ENCODE data around the gene NPAP1. TPM values are rescaled to one million over a fixed set of nuclear protein-coding genes. Genes with fewer than 3 reads are reported as not detected.

NPAP1 gene
- total RNA-seq, 1 experiment from 2014 or later = not detected

- DNase-seq = no peak
- TF ChIP-seq EZH2phosphoT487 (IDR thresholded peaks at IDR 0.05; ENCODE audit: borderline replicate concordance, low read length) (no peak), CTCF (conservative IDR thresholded peaks at IDR 0.05; ENCODE audit: low read depth, low read length) (no peak), EZH2 (IDR thresholded peaks at IDR 0.05; ENCODE audit: low read length, unreplicated experiment) (no peak)
Measured at GRCh38 chr15:24696842-24697241, 21.3 kb downstream of the NPAP1 start.

GRCh38 chr15:24718289-24719082 lies 42.9 kb downstream of the NPAP1 start:
- ATAC-seq (no peak), DNase-seq (no peak)
- BruUV-seq (replicated peaks) = no TSS peak
- no peaks in the 10 kb centered on the region for H4K20me1 ChIP-seq (ENCODE audit: low read length)
- intact Hi-C loops (cut with micrococcal nuclease) = no loop called here
- TF ChIP-seq EZH2 (IDR thresholded peaks at IDR 0.05; ENCODE audit: low read length, unreplicated experiment) (no peak), CTCF (conservative IDR thresholded peaks at IDR 0.05; ENCODE audit: low read depth, low read length) (no peak), EZH2phosphoT487 (IDR thresholded peaks at IDR 0.05; ENCODE audit: borderline replicate concordance, low read length) (no peak)
- H3K27ac ChIP-seq (ENCODE audit: low read length) = no peak overlapping the region
- peaks cover 10% of the 10 kb centered on the region; the same call in 1 of the 2 replicates for H3K9me3 ChIP-seq (ENCODE audit: low read length)
- no peaks in the 10 kb centered on the region for H3K4me1 ChIP-seq (ENCODE audit: insufficient read depth, low read length)
- H3K9me2 ChIP-seq (replicated peaks; ENCODE audit: low read length) = no peaks in the 10 kb centered on the region
- ChIA-PET CTCF (no interaction called here), POLR2A (ENCODE audit: unreplicated experiment) (no interaction called here)
- no peak overlapping the region for H3K4me2 ChIP-seq (ENCODE audit: low read length)
- no peak overlapping the region for H3K4me3 ChIP-seq (ENCODE audit: low read length)
- H3F3A ChIP-seq (ENCODE audit: low read length, unreplicated experiment) = no peaks in the 10 kb centered on the region
- H3K27me3 ChIP-seq (ENCODE audit: low read length) = no peaks in the 10 kb centered on the region
- no peak overlapping the region for H2AFZ ChIP-seq (ENCODE audit: low read length)
- H3K79me2 ChIP-seq (ENCODE audit: low read length) = no peaks in the 10 kb centered on the region
- H3K9ac ChIP-seq (ENCODE audit: low read length) = no peak overlapping the region
- H3K36me3 ChIP-seq (ENCODE audit: low read depth, low read length) = no peaks in the 10 kb centered on the region

More at GRCh38 chr15:24696842-24697241, 21.3 kb downstream of the NPAP1 start:
- no peak for ATAC-seq
- intact Hi-C loops (cut with micrococcal nuclease) = no loop called here
- ChIA-PET CTCF (no interaction called here), POLR2A (ENCODE audit: unreplicated experiment) (no interaction called here)
- no TSS peak for BruUV-seq (replicated peaks)
- H3K4me2 ChIP-seq (ENCODE audit: low read length) = no peak overlapping the region
- H3K4me1 ChIP-seq (ENCODE audit: insufficient read depth, low read length) = no peaks in the 10 kb centered on the region
- H3F3A ChIP-seq (ENCODE audit: low read length, unreplicated experiment) = no peaks in the 10 kb centered on the region
- no peaks in the 10 kb centered on the region for H4K20me1 ChIP-seq (ENCODE audit: low read length)
- no peak overlapping the region for H3K27ac ChIP-seq (ENCODE audit: low read length)
- no peak overlapping the region for H2AFZ ChIP-seq (ENCODE audit: low read length)
- H3K9ac ChIP-seq (ENCODE audit: low read length) = no peak overlapping the region
- peaks cover 10% of the 10 kb centered on the region; the same call in 1 of the 2 replicates for H3K9me3 ChIP-seq (ENCODE audit: low read length)
- H3K36me3 ChIP-seq (ENCODE audit: low read depth, low read length) = no peaks in the 10 kb centered on the region
- H3K27me3 ChIP-seq (ENCODE audit: low read length) = no peaks in the 10 kb centered on the region
- H3K79me2 ChIP-seq (ENCODE audit: low read length) = no peaks in the 10 kb centered on the region
- no peak overlapping the region for H3K4me3 ChIP-seq (ENCODE audit: low read length)
- H3K9me2 ChIP-seq (replicated peaks; ENCODE audit: low read length) = no peaks in the 10 kb centered on the region

- H3K27me3 ChIP-seq (ENCODE audit: low read length) = no peaks in the 10 kb centered on the region
- no peak overlapping the region for H3K4me3 ChIP-seq (ENCODE audit: low read length)
- H3K27ac ChIP-seq (ENCODE audit: low read length) = no peak overlapping the region
- no peak for ATAC-seq
- POLR2A ChIA-PET (ENCODE audit: unreplicated experiment) = no interaction called here
- no peak for DNase-seq
- intact Hi-C loops (cut with micrococcal nuclease) = no loop called here
- H3K79me2 ChIP-seq (ENCODE audit: low read length) = no peaks in the 10 kb centered on the region
- H3K4me1 ChIP-seq (ENCODE audit: insufficient read depth, low read length) = no peaks in the 10 kb centered on the region
- H2AFZ ChIP-seq (ENCODE audit: low read length) = no peak overlapping the region
- BruUV-seq (replicated peaks) = no TSS peak
- TF ChIP-seq EZH2 (IDR thresholded peaks at IDR 0.05; ENCODE audit: low read length, unreplicated experiment) (no peak), CTCF (conservative IDR thresholded peaks at IDR 0.05; ENCODE audit: low read depth, low read length) (no peak)
- H3K9ac ChIP-seq (ENCODE audit: low read length) = no peak overlapping the region
- no peaks in the 10 kb centered on the region for H3F3A ChIP-seq (ENCODE audit: low read length, unreplicated experiment)
- H3K9me2 ChIP-seq (replicated peaks; ENCODE audit: low read length) = no peaks in the 10 kb centered on the region
- no peaks in the 10 kb centered on the region for H3K9me3 ChIP-seq (ENCODE audit: low read length)
- H3K36me3 ChIP-seq (ENCODE audit: low read depth, low read length) = no peaks in the 10 kb centered on the region
- CTCF ChIA-PET = no interaction called here
- no peak overlapping the region for H3K4me2 ChIP-seq (ENCODE audit: low read length)
- no peaks in the 10 kb centered on the region for H4K20me1 ChIP-seq (ENCODE audit: low read length)
Measured at GRCh38 chr15:24729760-24730159, 54.2 kb downstream of the NPAP1 start.
